GM12874 (cell line): ENCODE data around the gene MACROD2.

Experiments
- TF ChIP-seq, protein P1 (sequence below): IDR thresholded peaks from 2 replicates; pipeline ENCODE4 v1.5.1; 2011; ENCODE audit warnings: low read depth, mild to moderate bottlenecking, control low read depth, low read length, moderate library complexity; ENCODE audit not compliant: insufficient read depth

The MACROD2 gene

DNA sequence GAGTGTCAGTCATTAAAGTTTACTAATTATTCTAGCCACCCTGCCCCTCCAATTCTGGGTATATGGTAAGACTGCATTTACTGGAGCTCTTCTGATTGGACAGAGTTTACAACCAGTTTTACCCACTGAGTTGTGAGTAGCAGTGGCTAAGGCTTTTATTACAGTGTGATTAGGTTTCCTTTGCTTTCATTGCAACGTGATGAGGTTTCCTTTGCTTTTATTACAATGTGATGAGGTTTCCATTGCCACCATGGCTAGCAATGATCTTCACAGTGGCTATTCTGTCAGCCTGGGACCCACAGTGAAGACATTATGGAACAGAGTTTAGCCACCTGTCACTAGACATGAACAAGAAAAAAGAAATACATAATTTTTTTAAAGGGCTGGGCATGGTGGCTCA, 1052.3 kb downstream of the MACROD2 start:
- TF ChIP-seq, protein P1, sequence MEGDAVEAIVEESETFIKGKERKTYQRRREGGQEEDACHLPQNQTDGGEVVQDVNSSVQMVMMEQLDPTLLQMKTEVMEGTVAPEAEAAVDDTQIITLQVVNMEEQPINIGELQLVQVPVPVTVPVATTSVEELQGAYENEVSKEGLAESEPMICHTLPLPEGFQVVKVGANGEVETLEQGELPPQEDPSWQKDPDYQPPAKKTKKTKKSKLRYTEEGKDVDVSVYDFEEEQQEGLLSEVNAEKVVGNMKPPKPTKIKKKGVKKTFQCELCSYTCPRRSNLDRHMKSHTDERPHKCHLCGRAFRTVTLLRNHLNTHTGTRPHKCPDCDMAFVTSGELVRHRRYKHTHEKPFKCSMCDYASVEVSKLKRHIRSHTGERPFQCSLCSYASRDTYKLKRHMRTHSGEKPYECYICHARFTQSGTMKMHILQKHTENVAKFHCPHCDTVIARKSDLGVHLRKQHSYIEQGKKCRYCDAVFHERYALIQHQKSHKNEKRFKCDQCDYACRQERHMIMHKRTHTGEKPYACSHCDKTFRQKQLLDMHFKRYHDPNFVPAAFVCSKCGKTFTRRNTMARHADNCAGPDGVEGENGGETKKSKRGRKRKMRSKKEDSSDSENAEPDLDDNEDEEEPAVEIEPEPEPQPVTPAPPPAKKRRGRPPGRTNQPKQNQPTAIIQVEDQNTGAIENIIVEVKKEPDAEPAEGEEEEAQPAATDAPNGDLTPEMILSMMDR, result no peak

DNA sequence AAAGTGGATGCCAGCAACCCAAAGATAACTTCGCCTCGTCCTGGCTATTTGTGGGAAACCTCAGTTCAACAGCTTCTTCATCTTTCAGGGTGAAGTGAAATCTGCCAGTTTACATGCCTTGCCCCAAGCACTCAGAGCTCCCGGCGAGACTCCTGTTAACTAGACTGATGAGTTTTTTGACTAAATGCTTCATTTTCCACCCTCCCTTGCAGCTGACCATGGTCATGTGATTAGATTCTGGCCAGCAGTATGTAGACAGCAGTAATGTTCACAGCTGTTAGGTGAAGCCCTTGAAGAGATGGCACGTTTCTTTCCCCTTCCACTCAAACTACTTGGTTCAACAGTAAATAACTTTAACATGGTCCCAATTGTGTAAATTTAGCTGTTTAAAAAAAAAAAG, 1060.9 kb downstream of the MACROD2 start:
- TF ChIP-seq, protein P1, result no peak

DNA sequence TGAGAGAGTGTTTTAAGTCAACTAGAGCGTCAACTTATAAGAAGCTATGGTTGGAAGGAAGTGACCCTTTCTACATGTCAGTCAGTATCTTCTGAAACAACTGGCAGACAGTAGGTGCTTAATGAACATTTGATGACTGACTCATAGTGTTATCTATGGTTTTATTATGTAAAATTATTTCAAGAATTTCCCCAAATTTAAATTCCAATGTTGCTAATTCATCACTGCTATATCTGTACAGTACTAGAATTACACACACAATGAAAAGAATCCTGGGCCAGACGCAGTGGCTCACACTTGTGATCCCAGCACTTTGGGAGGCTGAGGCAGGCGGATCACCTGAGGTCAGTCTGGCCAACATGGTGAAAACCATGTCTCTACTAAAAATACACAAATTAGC, 1063.5 kb downstream of the MACROD2 start:
- TF ChIP-seq, protein P1, result no peak

DNA sequence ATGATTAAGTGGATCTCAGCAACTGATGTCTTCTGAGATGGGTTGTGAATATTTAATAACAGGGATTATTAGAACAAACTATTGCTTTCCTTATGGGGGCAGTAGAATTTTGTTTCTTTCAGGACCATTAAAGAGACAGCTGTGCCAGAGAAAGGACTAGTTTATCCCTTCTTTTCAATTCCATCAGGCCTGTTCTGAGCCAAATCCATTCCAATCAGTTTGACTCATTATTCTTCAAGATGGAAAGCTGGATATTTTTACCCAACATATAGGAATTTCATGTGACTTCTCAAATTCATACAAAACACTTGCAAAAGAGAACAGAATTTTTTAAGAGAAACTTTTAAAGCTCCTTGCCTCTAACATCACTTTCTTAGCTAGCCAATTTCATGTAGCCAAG, 1064.1 kb downstream of the MACROD2 start:
- TF ChIP-seq, protein P1, result no peak

DNA sequence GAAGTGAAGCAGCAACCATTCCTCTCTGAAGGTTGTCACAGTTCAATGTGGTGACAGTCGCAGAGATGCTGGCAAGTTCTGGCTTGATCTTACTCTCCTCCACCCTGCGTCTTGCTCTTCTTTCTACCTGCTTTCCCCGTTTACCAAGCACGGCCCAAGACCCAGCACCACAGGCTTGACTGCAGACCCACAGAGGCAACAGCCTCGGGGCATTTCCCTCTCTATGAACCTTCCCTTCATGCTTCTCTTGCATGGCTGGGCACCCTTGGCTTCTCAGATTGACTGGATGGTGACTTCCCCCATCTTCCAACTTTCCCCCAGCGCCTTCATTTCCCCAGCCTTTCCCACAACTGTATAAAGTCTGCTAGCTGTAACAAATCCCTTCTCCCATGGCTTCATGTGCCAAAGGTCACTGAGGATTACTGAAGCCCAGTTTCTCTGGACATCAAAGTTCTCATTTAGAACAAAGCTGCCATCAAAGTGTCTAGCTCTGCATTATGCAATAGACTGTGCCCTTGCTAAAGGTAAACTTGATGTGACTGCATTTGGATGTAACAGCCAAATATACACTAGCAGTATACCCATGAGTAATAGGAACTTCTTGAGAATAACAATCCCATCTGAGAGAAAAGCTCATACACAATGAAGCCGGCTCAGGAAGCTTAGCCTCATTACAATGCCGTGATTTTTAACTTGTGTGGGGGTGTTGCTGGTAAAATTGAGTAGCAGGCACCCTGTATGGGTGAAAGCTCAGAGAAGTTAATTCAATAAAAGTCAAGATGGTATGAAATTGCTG, 1065.1 kb downstream of the MACROD2 start:
- TF ChIP-seq, protein P1, result no peak

DNA sequence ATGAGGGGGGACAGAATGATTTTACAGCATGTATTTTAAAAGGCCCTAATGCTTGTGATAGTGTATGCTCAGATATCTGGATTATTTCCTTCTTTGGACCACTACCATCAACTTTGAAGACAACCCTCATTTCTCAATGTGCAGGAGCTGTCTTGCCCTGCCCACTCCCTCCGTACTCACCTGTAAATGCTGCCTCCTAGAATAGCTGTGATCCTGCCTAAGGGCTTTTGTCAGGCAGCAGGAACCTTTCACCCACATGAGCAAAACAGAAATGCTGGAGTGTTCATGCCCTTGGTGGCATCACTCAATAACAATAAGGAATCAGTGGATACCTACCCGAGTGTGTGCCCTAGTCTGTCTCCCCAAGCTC, 1065.7 kb downstream of the MACROD2 start:
- TF ChIP-seq, protein P1, result no peak

DNA sequence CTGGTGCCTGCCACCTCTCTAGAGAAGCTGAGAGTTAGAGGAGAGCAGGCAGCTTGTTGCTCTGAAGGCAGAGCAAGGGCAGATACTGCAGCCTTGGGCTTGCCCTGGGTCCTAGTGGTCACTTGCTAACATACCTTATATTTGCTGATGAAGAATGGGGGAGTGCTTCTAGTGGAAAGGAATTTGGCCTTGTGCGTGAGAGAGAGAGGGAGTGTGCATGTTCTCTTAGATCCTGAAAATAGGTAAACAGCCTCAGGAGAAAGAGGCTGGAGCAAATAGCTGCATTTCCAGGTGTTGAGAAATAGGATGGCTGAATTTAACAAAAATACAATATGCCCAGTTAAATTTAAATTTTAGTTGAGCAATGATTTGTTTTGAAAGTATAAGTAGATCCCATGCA, 1066.6 kb downstream of the MACROD2 start:
- TF ChIP-seq, protein P1, result no peak
